Lower lobe of right lung (tissue), 2 donors: ENCODE data around the gene HEXIM2. TPM values are rescaled to one million over a fixed set of nuclear protein-coding genes. Genes with fewer than 3 reads are reported as not detected.

Experiments used
- ATAC-seq, 2 donors: fragments of 200-7000 bp; cut with Tn5 transposase; one replicate each; pipeline ENCODE4 v1.9.1; 2020 to 2022; ENCODE audit warnings: mild to moderate bottlenecking in 2 of 2, moderate library complexity in 2 of 2
- DNase-seq: peaks from one replicate; pipeline ENCODE4 v3.0.0-alpha.2; 2020
- H3K27ac ChIP-seq: fragments of 200-600 bp; one replicate; pipeline ENCODE4 v1.8.0; 2022
- H3K27me3 ChIP-seq: fragments of 200-600 bp; one replicate; pipeline ENCODE4 v1.8.0; 2022; ENCODE audit warnings: low read depth
- H3K36me3 ChIP-seq: fragments of 200-600 bp; one replicate; pipeline ENCODE4 v1.8.0; 2022; ENCODE audit warnings: mild to moderate bottlenecking
- H3K4me1 ChIP-seq: fragments of 200-600 bp; one replicate; pipeline ENCODE4 v1.8.0; 2022
- H3K4me3 ChIP-seq: fragments of 200-600 bp; one replicate; pipeline ENCODE4 v1.8.0; 2022; ENCODE audit warnings: mild to moderate bottlenecking
- H3K9me3 ChIP-seq: fragments of 200-600 bp; one replicate; pipeline ENCODE4 v1.8.0; 2022
- CTCF ChIP-seq: fragments of 200-600 bp; IDR thresholded peaks from one replicate; pipeline ENCODE4 v1.8.0; 2022; ENCODE audit warnings: antibody characterized with exemption, mild to moderate bottlenecking
- intact Hi-C: fragments of 100-400 bp; cut with DNase I; formaldehyde crosslinking; loops from one replicate; pipeline ENCODE4 v1.11.0; 2022
- total RNA-seq: library from RNA; stranded (reverse); fragmentation: NEBNext Ultra II Directional; extraction: Animal tissue kit (Norgen Biotek cat#: 25700); gene quantifications from one replicate; pipeline ENCODE4 v1.2.1, GENCODE V29; 2021
- donor health status: DM: no; HTN: yes; CAD: no; lungs with severe emphysema.

The HEXIM2 gene
- total RNA-seq, 1 donor from 2014 or later, result 6.4 TPM

DNA sequence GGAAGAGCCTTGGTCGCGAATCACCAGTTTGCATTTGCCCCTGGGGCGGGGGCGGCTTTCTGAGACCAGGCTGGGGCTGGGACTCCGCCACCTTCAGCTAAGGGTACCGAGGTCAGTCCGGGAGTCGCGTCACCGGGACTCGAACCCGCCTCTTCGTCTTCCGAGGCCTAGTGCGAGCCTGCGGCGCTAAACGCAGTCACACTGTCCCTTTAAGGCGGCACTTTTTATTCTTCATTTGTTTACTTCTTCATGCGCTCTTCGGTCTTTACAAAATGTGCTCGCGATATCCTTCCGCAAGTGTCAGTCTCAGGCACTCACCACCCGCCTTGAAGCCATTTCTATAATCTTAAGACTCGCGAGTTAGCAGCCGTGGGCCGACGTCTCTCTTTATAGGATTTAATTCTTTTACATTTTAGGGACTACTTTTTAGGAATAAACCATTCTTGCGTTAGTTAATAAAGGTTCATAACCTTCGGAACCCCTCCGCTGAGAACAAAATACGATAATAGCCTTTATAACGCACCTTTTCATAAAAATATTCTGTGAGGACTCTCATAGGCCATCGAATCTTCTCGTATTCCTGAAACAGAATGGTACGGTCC lies 14.0 kb upstream of the HEXIM2 start:
- ATAC-seq (peak; percentile 59 to 63), DNase-seq (peak; percentile 89)
- H3K4me3 ChIP-seq, result peak overlapping the region; percentile 71
- H3K9me3 ChIP-seq, result no peaks in the 10 kb centered on the region
- peak overlapping the region; percentile 98 for H3K27ac ChIP-seq
- intact Hi-C loops, result no loop called here
- no peaks in the 10 kb centered on the region for H3K36me3 ChIP-seq
- H3K27me3 ChIP-seq, result no peaks in the 10 kb centered on the region
- peaks cover 52% of the 10 kb centered on the region for H3K4me1 ChIP-seq
- no peak for TF ChIP-seq CTCF

- peak; percentile 88 to 93 for ATAC-seq
- TF ChIP-seq CTCF, result no peak
These were observed 13.3 kb upstream of the HEXIM2 start, which contains the start of gene HEXIM1 for GRCh38 chr17:45148183-45149036. Gene HEXIM1 (plus strand): TSS chr17:45148475. CDS start chr17:45149191, 716 bp downstream.

DNA sequence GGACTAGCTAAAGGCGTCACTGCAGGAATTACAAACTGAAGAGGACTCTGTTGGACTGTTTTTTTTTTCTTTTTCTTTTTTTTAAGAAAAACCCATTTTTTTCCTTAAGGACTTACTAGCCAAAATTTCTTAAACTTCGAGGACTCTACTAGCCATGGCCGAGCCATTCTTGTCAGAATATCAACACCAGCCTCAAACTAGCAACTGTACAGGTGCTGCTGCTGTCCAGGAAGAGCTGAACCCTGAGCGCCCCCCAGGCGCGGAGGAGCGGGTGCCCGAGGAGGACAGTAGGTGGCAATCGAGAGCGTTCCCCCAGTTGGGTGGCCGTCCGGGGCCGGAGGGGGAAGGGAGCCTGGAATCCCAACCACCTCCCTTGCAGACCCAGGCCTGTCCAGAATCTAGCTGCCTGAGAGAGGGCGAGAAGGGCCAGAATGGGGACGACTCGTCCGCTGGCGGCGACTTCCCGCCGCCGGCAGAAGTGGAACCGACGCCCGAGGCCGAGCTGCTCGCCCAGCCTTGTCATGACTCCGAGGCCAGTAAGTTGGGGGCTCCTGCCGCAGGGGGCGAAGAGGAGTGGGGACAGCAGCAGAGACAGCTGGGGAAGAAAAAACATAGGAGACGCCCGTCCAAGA lies 12.5 kb upstream of the HEXIM2 start:
- Histone ChIP-seq H3K4me1 (peaks cover 46% of the 10 kb centered on the region), H3K27ac (peak overlapping the region; percentile 98), H3K36me3 (no peaks in the 10 kb centered on the region), H3K27me3 (no peaks in the 10 kb centered on the region), H3K9me3 (no peaks in the 10 kb centered on the region), H3K4me3 (peak overlapping the region; percentile 71)
- TF ChIP-seq CTCF, result peak; percentile 85
- ATAC-seq (peak; percentile 69 to 74), DNase-seq (peak; percentile 87)
- intact Hi-C loops, result no loop called here

More at GRCh38 chr17:45148183-45149036, 13.3 kb upstream of the HEXIM2 start, which contains the start of gene HEXIM1:
- Histone ChIP-seq H3K27me3 (no peaks in the 10 kb centered on the region), H3K4me1 (peaks cover 53% of the 10 kb centered on the region), H3K36me3 (no peaks in the 10 kb centered on the region), H3K4me3 (peak within 1 kb of the TSS; percentile 71), H3K9me3 (no peaks in the 10 kb centered on the region), H3K27ac (peak within 1 kb of the TSS; percentile 98)
- peak; percentile 100 for DNase-seq
- intact Hi-C loops, result no loop called here

DNA sequence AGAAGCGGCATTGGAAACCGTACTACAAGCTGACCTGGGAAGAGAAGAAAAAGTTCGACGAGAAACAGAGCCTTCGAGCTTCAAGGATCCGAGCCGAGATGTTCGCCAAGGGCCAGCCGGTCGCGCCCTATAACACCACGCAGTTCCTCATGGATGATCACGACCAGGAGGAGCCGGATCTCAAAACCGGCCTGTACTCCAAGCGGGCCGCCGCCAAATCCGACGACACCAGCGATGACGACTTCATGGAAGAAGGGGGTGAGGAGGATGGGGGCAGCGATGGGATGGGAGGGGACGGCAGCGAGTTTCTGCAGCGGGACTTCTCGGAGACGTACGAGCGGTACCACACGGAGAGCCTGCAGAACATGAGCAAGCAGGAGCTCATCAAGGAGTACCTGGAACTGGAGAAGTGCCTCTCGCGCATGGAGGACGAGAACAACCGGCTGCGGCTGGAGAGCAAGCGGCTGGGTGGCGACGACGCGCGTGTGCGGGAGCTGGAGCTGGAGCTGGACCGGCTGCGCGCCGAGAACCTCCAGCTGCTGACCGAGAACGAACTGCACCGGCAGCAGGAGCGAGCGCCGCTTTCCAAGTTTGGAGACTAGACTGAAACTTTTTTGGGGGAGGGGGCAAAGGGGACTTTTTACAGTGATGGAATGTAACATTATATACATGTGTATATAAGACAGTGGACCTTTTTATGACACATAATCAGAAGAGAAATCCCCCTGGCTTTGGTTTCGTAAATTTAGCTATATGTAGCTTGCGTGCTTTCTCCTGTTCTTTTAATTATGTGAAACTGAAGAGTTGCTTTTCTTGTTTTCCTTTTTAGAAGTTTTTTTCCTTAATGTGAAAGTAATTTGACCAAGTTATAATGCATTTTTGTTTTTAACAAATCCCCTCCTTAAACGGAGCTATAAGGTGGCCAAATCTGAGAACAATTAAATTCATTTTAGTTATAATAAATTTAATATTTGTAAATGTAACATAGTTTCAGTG lies 11.7 kb upstream of the HEXIM2 start:
- no peak for TF ChIP-seq CTCF
- Histone ChIP-seq H3K4me3 (peak overlapping the region; percentile 71), H3K36me3 (no peaks in the 10 kb centered on the region), H3K4me1 (peaks cover 42% of the 10 kb centered on the region), H3K27ac (peak overlapping the region; percentile 98), H3K27me3 (no peaks in the 10 kb centered on the region), H3K9me3 (no peaks in the 10 kb centered on the region)
- DNase-seq (peak; percentile 77), ATAC-seq (peak in 1 of 2 donors; percentile 12)
- intact Hi-C loops, result no loop called here
